Measurements from ENCODE around the gene ATP1B3. TPM values are rescaled to one million over a fixed set of nuclear protein-coding genes. Genes with fewer than 3 reads are reported as not detected.

ATP1B3 gene
- total RNA-seq, 2 donors from 2014 or later: 13.2 to 28.0 TPM

DNA sequence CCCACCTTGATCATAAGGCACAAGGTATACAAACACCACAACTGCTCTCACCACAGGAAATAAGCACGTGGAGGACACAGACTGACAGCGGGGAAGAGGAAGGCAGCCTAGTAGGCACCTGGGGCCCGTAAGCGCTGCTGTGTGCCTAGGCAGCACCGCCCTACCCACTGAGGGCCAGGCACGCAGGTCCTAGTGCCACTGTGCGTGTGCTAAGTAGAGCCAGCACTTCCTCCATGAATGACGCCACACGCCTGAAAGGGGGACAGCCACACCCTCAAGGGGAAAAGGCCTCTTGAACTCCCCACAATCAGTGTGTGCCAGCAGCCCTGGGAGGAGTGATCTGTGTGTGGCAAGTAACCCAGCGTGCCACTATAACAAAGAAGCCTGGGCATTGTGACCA is 73.0 kb downstream of the ATP1B3 start:
- H3K9me3 ChIP-seq: no peaks in the 10 kb centered on the region
- peaks cover 0 to 2% of the 10 kb centered on the region in 2 donors for H3K36me3 ChIP-seq (replicated peaks in 1 of 2; ENCODE audit: insufficient read depth in 1 of 2, low read depth in 2 of 2)
- no peaks in the 10 kb centered on the region for H3K27me3 ChIP-seq
- WGBS, 2 donors: 90 to 96% methylated on average over 8 to 10 of the region's 10 CpGs
- no peak for ATAC-seq
- H3K4me1 ChIP-seq: no peaks in the 10 kb centered on the region
- no peak overlapping the region for H3K4me3 ChIP-seq
- no peak for DNase-seq
- intact Hi-C loops (cut with DNase I): no loop called here
- H3K27ac ChIP-seq: no peak overlapping the region
- TF ChIP-seq POLR2A (IDR thresholded peaks at IDR 0.05): no peak
- no peak for TF ChIP-seq CTCF (IDR thresholded peaks at IDR 0.05)

- H3K4me1 ChIP-seq: no peaks in the 10 kb centered on the region
- TF ChIP-seq POLR2A (IDR thresholded peaks at IDR 0.05): no peak
- TF ChIP-seq CTCF (IDR thresholded peaks at IDR 0.05): no peak
- intact Hi-C loops (cut with DNase I): no loop called here
- no peaks in the 10 kb centered on the region for H3K27me3 ChIP-seq
- no peak overlapping the region for H3K27ac ChIP-seq
- peaks cover 0 to 2% of the 10 kb centered on the region in 2 donors for H3K36me3 ChIP-seq (replicated peaks in 1 of 2; ENCODE audit: insufficient read depth in 1 of 2, low read depth in 2 of 2)
- no peak for ATAC-seq
- no peaks in the 10 kb centered on the region for H3K9me3 ChIP-seq
- WGBS, 2 donors: 91 to 98% methylated on average over 6 of the region's 6 CpGs
- H3K4me3 ChIP-seq: no peak overlapping the region
- no peak for DNase-seq
Observed at GRCh38 chr3:141949972-141950371, 73.5 kb downstream of the ATP1B3 start.

- intact Hi-C loops (cut with DNase I): no loop called here
- H3K4me3 ChIP-seq: no peak overlapping the region
- TF ChIP-seq CTCF (IDR thresholded peaks at IDR 0.05): no peak
- no peak for TF ChIP-seq POLR2A (IDR thresholded peaks at IDR 0.05)
- H3K36me3 ChIP-seq (replicated peaks in 1 of 2; ENCODE audit: insufficient read depth in 1 of 2, low read depth in 2 of 2): peaks cover 0 to 2% of the 10 kb centered on the region in 2 donors
- H3K4me1 ChIP-seq: no peaks in the 10 kb centered on the region
- no peaks in the 10 kb centered on the region for H3K9me3 ChIP-seq
- DNase-seq (no peak), ATAC-seq (no peak)
- H3K27ac ChIP-seq: no peak overlapping the region
- H3K27me3 ChIP-seq: no peaks in the 10 kb centered on the region
- 81 to 85% methylated on average over 4 of the region's 4 CpGs for WGBS, 2 donors
Observed at GRCh38 chr3:141950572-141951493, 74.4 kb downstream of the ATP1B3 start.

- no peaks in the 10 kb centered on the region for H3K27me3 ChIP-seq
- no peak for DNase-seq
- WGBS, 2 donors: 92 to 96% methylated on average over 2 of the region's 2 CpGs
- intact Hi-C loops (cut with DNase I): no loop called here
- H3K4me1 ChIP-seq: no peaks in the 10 kb centered on the region
- no peak overlapping the region for H3K27ac ChIP-seq
- no peak overlapping the region for H3K4me3 ChIP-seq
- H3K36me3 ChIP-seq (replicated peaks in 1 of 2; ENCODE audit: insufficient read depth in 1 of 2, low read depth in 2 of 2): peaks cover 0 to 2% of the 10 kb centered on the region in 2 donors
- no peak for ATAC-seq
- no peaks in the 10 kb centered on the region for H3K9me3 ChIP-seq
- TF ChIP-seq CTCF (IDR thresholded peaks at IDR 0.05) (no peak), POLR2A (IDR thresholded peaks at IDR 0.05) (no peak)
Observed at GRCh38 chr3:141952611-141953010, 76.2 kb downstream of the ATP1B3 start.
